OCI-LY1 (cell line): ENCODE data around the gene OSBPL1A.

ENCODE experiments used
- EZH2 ChIP-seq: fragments of 200-600 bp; sonication (generic), shearing (Covaris generic); IDR thresholded peaks from 2 replicates; pipeline ENCODE4 v1.8.0; 2017; ENCODE audit warnings: borderline replicate concordance, mixed run types, mild to moderate bottlenecking, antibody characterized with exemption, low read length, moderate library complexity, mixed read lengths
- TF ChIP-seq, protein P1 (sequence below): fragments of 200-600 bp; sonication (generic), shearing (Covaris generic); IDR thresholded peaks from 2 replicates; pipeline ENCODE4 v1.5.1; 2017; ENCODE audit warnings: mild to moderate bottlenecking, antibody characterized with exemption, low read length, moderate library complexity, mixed read lengths

DNA sequence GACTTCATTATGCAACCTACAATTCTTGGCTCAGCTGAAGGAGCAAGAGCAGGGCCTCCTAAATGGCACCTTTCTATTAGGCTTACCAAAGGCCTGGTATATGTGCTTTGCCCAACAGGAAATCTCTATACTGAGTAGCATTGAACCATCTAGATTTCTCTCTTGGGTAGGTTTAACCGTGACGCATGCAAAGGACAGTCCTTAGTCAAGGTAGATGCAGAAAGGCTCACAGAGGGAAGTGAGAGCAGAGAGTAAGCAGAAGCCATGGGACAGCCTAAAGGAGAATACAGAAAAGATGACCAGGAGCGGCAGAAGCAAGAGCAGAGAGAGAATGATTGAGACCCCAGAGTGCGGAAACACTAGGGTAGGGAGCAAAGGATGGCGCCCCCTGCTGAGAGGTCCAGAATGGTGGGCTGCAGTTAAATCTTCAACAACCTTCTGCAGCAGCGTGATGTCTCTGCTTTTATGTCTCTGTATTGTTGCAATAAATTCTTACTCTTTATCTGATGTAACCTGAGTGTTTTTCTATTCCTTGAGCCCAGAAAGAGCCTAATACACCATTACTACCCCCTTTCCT is 4.7 kb upstream of the OSBPL1A start:
- no peak for TF ChIP-seq EZH2
- TF ChIP-seq, protein P1, sequence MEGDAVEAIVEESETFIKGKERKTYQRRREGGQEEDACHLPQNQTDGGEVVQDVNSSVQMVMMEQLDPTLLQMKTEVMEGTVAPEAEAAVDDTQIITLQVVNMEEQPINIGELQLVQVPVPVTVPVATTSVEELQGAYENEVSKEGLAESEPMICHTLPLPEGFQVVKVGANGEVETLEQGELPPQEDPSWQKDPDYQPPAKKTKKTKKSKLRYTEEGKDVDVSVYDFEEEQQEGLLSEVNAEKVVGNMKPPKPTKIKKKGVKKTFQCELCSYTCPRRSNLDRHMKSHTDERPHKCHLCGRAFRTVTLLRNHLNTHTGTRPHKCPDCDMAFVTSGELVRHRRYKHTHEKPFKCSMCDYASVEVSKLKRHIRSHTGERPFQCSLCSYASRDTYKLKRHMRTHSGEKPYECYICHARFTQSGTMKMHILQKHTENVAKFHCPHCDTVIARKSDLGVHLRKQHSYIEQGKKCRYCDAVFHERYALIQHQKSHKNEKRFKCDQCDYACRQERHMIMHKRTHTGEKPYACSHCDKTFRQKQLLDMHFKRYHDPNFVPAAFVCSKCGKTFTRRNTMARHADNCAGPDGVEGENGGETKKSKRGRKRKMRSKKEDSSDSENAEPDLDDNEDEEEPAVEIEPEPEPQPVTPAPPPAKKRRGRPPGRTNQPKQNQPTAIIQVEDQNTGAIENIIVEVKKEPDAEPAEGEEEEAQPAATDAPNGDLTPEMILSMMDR, result peak; percentile 58
